Peyer's patch (tissue), 4 donors: ENCODE data around the gene PARD3B.

Source experiments
- CTCF ChIP-seq, 6 experiments: fragments of 450-650 bp in 4 of 6; fragments of 200-600 bp in 2 of 6; sonication (generic) in 1 of 6; IDR thresholded peaks; one replicate each; pipeline ENCODE4 v1.5.1; 2017 to 2019; ENCODE audit warnings: antibody characterized with exemption in 6 of 6, mild to moderate bottlenecking in 3 of 6, moderate library complexity in 1 of 6
- POLR2A ChIP-seq, 2 donors: fragments of 450-650 bp; IDR thresholded peaks; one replicate each; pipeline ENCODE4 v1.5.1; 2017; ENCODE audit warnings: antibody characterized with exemption in 2 of 2, mild to moderate bottlenecking in 2 of 2, moderate library complexity in 2 of 2

DNA sequence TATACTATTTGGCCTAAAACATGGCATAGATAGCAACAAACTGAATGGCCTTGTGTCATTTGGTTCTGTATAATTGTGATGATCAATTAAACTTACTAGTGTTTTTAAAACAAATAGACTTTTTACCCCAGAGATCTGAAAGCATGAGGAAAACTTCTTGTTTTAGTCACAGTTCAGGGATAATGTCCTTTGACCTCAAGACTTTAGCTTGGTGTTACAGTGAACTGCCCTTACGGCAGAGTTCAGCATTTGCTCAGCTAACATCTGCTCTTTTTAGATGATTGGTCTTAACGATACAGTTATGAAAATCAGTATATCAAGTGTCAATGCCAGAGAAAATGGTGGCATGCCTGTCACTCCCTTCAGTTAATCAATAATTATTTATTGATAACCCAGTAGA lies 429.2 kb downstream of the PARD3B start:
- TF ChIP-seq CTCF (IDR thresholded peaks at IDR 0.05) = no peak
- TF ChIP-seq POLR2A (IDR thresholded peaks at IDR 0.05) = no peak
